ENCODE data around the gene ZNHIT3. TPM values are rescaled to one million over a fixed set of nuclear protein-coding genes. Genes with fewer than 3 reads are reported as not detected.

Gene ZNHIT3
- total RNA-seq, 6 experiments from 2014 or later = 26.7 to 32.2 (median 29.6) TPM

- H3K9me3 Mint-ChIP-seq = no peaks in the 10 kb centered on the region
- H3K4me3 Mint-ChIP-seq = peak overlapping the region; percentile 99; the same call in 1 of the 2 replicates
- peaks cover 11% of the 10 kb centered on the region for H3K4me1 Mint-ChIP-seq (ENCODE audit: low read depth)
- no peak for TF ChIP-seq CTCF (IDR thresholded peaks at IDR 0.05)
- peaks cover 7% of the 10 kb centered on the region for H3K27me3 Mint-ChIP-seq (ENCODE audit: insufficient read depth)
- DNase-seq = no peak
- peaks cover 37% of the 10 kb centered on the region for H3K36me3 Mint-ChIP-seq (ENCODE audit: low read depth)
- no peak overlapping the region for H3K27ac Mint-ChIP-seq
These were observed 56.3 kb downstream of the ZNHIT3 start for GRCh38 chr17:36542755-36543154.

- H3K27ac Mint-ChIP-seq = peak overlapping the region; percentile 99
- peaks cover 35% of the 10 kb centered on the region for H3K36me3 Mint-ChIP-seq (ENCODE audit: low read depth)
- H3K27me3 Mint-ChIP-seq (ENCODE audit: insufficient read depth) = peaks cover 7% of the 10 kb centered on the region
- TF ChIP-seq CTCF (IDR thresholded peaks at IDR 0.05) = peak; percentile 41
- no peaks in the 10 kb centered on the region for H3K9me3 Mint-ChIP-seq
- H3K4me1 Mint-ChIP-seq (ENCODE audit: low read depth) = peaks cover 17% of the 10 kb centered on the region
- DNase-seq = peak; percentile 59
- H3K4me3 Mint-ChIP-seq = peak overlapping the region; percentile 99
These were observed 57.5 kb downstream of the ZNHIT3 start for GRCh38 chr17:36544044-36544306.

GRCh38 chr17:36544307-36545076, 58.0 kb downstream of the ZNHIT3 start, which contains the start of gene GGNBP2:
Gene GGNBP2 (plus strand): TSS chr17:36544919. CDS start chr17:36545725, 806 bp downstream.
- no peak for TF ChIP-seq CTCF (IDR thresholded peaks at IDR 0.05)
- Mint-ChIP-seq H3K36me3 (ENCODE audit: low read depth) (peaks cover 35% of the 10 kb centered on the region), H3K4me3 (peak within 1 kb of the TSS; percentile 99), H3K27ac (peak within 1 kb of the TSS; percentile 99), H3K9me3 (no peaks in the 10 kb centered on the region), H3K4me1 (ENCODE audit: low read depth) (peaks cover 17% of the 10 kb centered on the region), H3K27me3 (ENCODE audit: insufficient read depth) (peaks cover 7% of the 10 kb centered on the region)
- DNase-seq = peak; percentile 91

- no peak for DNase-seq
- Mint-ChIP-seq H3K36me3 (ENCODE audit: low read depth) (peaks cover 31% of the 10 kb centered on the region), H3K27me3 (ENCODE audit: insufficient read depth) (peaks cover 7% of the 10 kb centered on the region), H3K4me1 (ENCODE audit: low read depth) (peaks cover 19% of the 10 kb centered on the region), H3K9me3 (no peaks in the 10 kb centered on the region), H3K27ac (peak overlapping the region; percentile 99), H3K4me3 (peak overlapping the region; percentile 99)
- no peak for TF ChIP-seq CTCF (IDR thresholded peaks at IDR 0.05)
These were observed 58.6 kb downstream of the ZNHIT3 start for GRCh38 chr17:36545077-36545464.

Other genes with a start within 250 kb of the ZNHIT3 start
- gene TBC1D3I, start 222.1 kb upstream of the ZNHIT3 start, total RNA-seq (2021; fragmentation: NEBNext Ultra II Directional; extraction: Animal tissue kit (Norgen Biotek cat#: 25700)) = under 1 TPM in 2 of 6 experiments, not detected in 4; 0.24 to 0.28 TPM
- not detected for gene TBC1D3G, start 162.8 kb upstream of the ZNHIT3 start, total RNA-seq (2021; fragmentation: NEBNext Ultra II Directional; extraction: Animal tissue kit (Norgen Biotek cat#: 25700))
- not detected for gene TBC1D3H, start 98.2 kb upstream of the ZNHIT3 start, total RNA-seq (2021; fragmentation: NEBNext Ultra II Directional; extraction: Animal tissue kit (Norgen Biotek cat#: 25700))
- gene MYO19, start 48.2 kb downstream of the ZNHIT3 start, total RNA-seq (2021; fragmentation: NEBNext Ultra II Directional; extraction: Animal tissue kit (Norgen Biotek cat#: 25700)) = 10 to 100 TPM; 32.4 to 45.9 (median 38.4) TPM
- 10 to 100 TPM; 12.0 to 15.1 (median 12.5) TPM for gene PIGW, start 48.3 kb downstream of the ZNHIT3 start, total RNA-seq (2021; fragmentation: NEBNext Ultra II Directional; extraction: Animal tissue kit (Norgen Biotek cat#: 25700))
- gene GGNBP2, start 58.2 kb downstream of the ZNHIT3 start, total RNA-seq (2021; fragmentation: NEBNext Ultra II Directional; extraction: Animal tissue kit (Norgen Biotek cat#: 25700)) = 10 to 100 TPM; 53.1 to 62.8 (median 54.2) TPM
- gene DHRS11, start 105.2 kb downstream of the ZNHIT3 start, total RNA-seq (2021; fragmentation: NEBNext Ultra II Directional; extraction: Animal tissue kit (Norgen Biotek cat#: 25700)) = 10 to 100 TPM in 4 of 6 experiments, 1 to 10 TPM in 2; 8.4 to 11.3 (median 10.6) TPM
- 10 to 100 TPM in 1 of 6 experiments, 1 to 10 TPM in 5; 7.3 to 11.4 (median 7.9) TPM for gene MRM1, start 114.9 kb downstream of the ZNHIT3 start, total RNA-seq (2021; fragmentation: NEBNext Ultra II Directional; extraction: Animal tissue kit (Norgen Biotek cat#: 25700))

Data from HFFc6 (cell line).